Subcutaneous preadipocyte (primary cell): ENCODE measurements around the gene RBFOX1. TPM values are rescaled to one million over a fixed set of nuclear protein-coding genes. Genes with fewer than 3 reads are reported as not detected.

ENCODE experiments used
- small RNA-seq: library from RNA; depleted of rRNA; stranded (forward); fragments of <200 nt; gene quantifications from one replicate; pipeline ENCODE3, GENCODE V24; 2012
- total RNA-seq: library from RNA; depleted of rRNA; stranded (reverse); fragments of >200 nt; gene quantifications from 2 replicates; pipeline ENCODE4 v1.2.3, GENCODE V29; 2012

RBFOX1 gene
- total RNA-seq, result not detected in 2 replicates

DNA sequence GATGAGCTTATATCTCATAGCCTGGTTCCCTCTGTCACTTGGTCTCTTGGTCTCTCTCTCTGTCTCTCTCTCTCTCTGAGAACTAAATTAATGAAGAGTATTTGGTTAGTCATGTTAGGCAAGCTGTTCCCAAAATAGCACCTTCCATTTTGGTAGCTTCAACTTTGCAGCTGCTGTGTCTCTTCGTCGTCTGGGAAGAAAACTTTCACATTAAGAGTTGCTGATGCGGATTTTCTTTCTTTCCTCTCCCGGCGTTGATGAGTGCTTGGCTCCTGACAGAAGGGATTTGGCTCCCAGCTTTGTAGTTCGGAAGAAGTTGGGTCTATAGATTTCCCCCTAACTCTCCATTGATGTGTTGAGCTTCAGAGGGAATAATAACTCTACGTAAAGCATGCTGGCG, at the start of gene RBFOX1:
Gene RBFOX1, plus strand, starts transcription at position 235 of the 400 bp plus-strand sequence.

Small RNA genes lying within 50 kb of the gene (small RNA-seq; reads per million reads assigned to genes)
- gene RF00537, result not detected
- not detected for gene RF00561
